Subcutaneous abdominal adipose tissue (tissue), 5 donors: ENCODE results near the gene FMNL2.

ENCODE experiments used
- H3K27ac ChIP-seq: one replicate; pipeline ENCODE4 v1.7.0; 2013; ENCODE audit warnings: low read depth, mild to moderate bottlenecking, inconsistent platforms, low read length, moderate library complexity
- H3K27me3 ChIP-seq, 5 donors: one replicate each; pipeline ENCODE4 v1.7.0; 2013; ENCODE audit warnings: low read length in 5 of 5, inconsistent platforms in 1 of 5; ENCODE audit not compliant: control insufficient read depth in 5 of 5, insufficient read depth in 4 of 5
- H3K36me3 ChIP-seq, 5 donors: one replicate each; pipeline ENCODE4 v1.7.0; 2013; ENCODE audit warnings: low read length in 5 of 5; ENCODE audit not compliant: control insufficient read depth in 5 of 5, insufficient read depth in 5 of 5
- H3K4me1 ChIP-seq, 5 donors: one replicate each; pipeline ENCODE4 v1.7.0; 2013; ENCODE audit warnings: low read length in 5 of 5, mild to moderate bottlenecking in 3 of 5, moderate library complexity in 1 of 5; ENCODE audit not compliant: control insufficient read depth in 5 of 5, insufficient read depth in 5 of 5
- H3K4me3 ChIP-seq, 5 donors: one replicate each; pipeline ENCODE4 v1.7.0; 2013; ENCODE audit warnings: low read length in 5 of 5, low read depth in 1 of 5
- H3K9ac ChIP-seq, 5 donors: one replicate each; pipeline ENCODE4 v1.7.0; 2013; ENCODE audit warnings: low read length in 5 of 5, mild to moderate bottlenecking in 4 of 5, moderate library complexity in 3 of 5
- H3K9me3 ChIP-seq, 5 donors: one replicate each; pipeline ENCODE4 v1.7.0; 2013; ENCODE audit warnings: low read length in 5 of 5; ENCODE audit not compliant: control insufficient read depth in 5 of 5
- donor health status: healthy.
- donor health status: healthy.
- donor health status: healthy.
- donor health status: healthy.
- donor health status: healthy.

Gene FMNL2

GRCh38 chr2:152556506-152556905 is 221.5 kb downstream of the FMNL2 start:
- peaks cover 0 to 15% (median 5%) of the 10 kb centered on the region in 5 donors for H3K4me1 ChIP-seq
- H3K36me3 ChIP-seq = peaks cover 9 to 20% (median 13%) of the 10 kb centered on the region in 5 donors

GRCh38 chr2:152557273-152557888 is 222.4 kb downstream of the FMNL2 start:
- H3K4me1 ChIP-seq = peaks cover 0 to 15% (median 5%) of the 10 kb centered on the region in 5 donors
- no peak overlapping the region for H3K9ac ChIP-seq
- H3K27ac ChIP-seq = no peak overlapping the region
- no peak overlapping the region for H3K4me3 ChIP-seq
- no peaks in the 10 kb centered on the region for H3K9me3 ChIP-seq
- H3K27me3 ChIP-seq = no peaks in the 10 kb centered on the region
- peaks cover 9 to 22% (median 18%) of the 10 kb centered on the region in 5 donors for H3K36me3 ChIP-seq

More at GRCh38 chr2:152556506-152556905, 221.5 kb downstream of the FMNL2 start:
- Histone ChIP-seq H3K9ac (no peak overlapping the region), H3K4me3 (no peak overlapping the region), H3K27me3 (no peaks in the 10 kb centered on the region), H3K27ac (no peak overlapping the region), H3K9me3 (no peaks in the 10 kb centered on the region)

- no peak overlapping the region for H3K27ac ChIP-seq
- H3K9ac ChIP-seq = no peak overlapping the region
- H3K27me3 ChIP-seq = no peaks in the 10 kb centered on the region
- peaks cover 9 to 22% (median 18%) of the 10 kb centered on the region in 5 donors for H3K36me3 ChIP-seq
- no peak overlapping the region for H3K4me3 ChIP-seq
- peaks cover 0 to 15% (median 5%) of the 10 kb centered on the region in 5 donors for H3K4me1 ChIP-seq
- no peaks in the 10 kb centered on the region for H3K9me3 ChIP-seq
These were observed 223.4 kb downstream of the FMNL2 start for GRCh38 chr2:152558158-152558984.

- Histone ChIP-seq H3K4me3 (no peak overlapping the region), H3K9me3 (no peaks in the 10 kb centered on the region), H3K36me3 (peaks cover 9 to 27% (median 18%) of the 10 kb centered on the region in 5 donors), H3K4me1 (peaks cover 0 to 15% (median 5%) of the 10 kb centered on the region in 5 donors), H3K27ac (no peak overlapping the region), H3K27me3 (no peaks in the 10 kb centered on the region), H3K9ac (no peak overlapping the region)
These were observed 224.0 kb downstream of the FMNL2 start for GRCh38 chr2:152559008-152559407.

- Histone ChIP-seq H3K27me3 (no peaks in the 10 kb centered on the region), H3K27ac (no peak overlapping the region), H3K9me3 (no peaks in the 10 kb centered on the region), H3K9ac (no peak overlapping the region), H3K36me3 (peaks cover 9 to 27% (median 18%) of the 10 kb centered on the region in 5 donors), H3K4me3 (no peak overlapping the region), H3K4me1 (peaks cover 0 to 11% (median 4%) of the 10 kb centered on the region in 5 donors)
These were observed 225.2 kb downstream of the FMNL2 start for GRCh38 chr2:152560166-152560565.

GRCh38 chr2:152560873-152561595 is 226.1 kb downstream of the FMNL2 start:
- peaks cover 0 to 6% (median 0%) of the 10 kb centered on the region in 5 donors for H3K4me1 ChIP-seq
- H3K36me3 ChIP-seq = peaks cover 9 to 27% (median 19%) of the 10 kb centered on the region in 5 donors
- H3K4me3 ChIP-seq = no peak overlapping the region
- H3K9me3 ChIP-seq = no peaks in the 10 kb centered on the region
- no peaks in the 10 kb centered on the region for H3K27me3 ChIP-seq
- H3K27ac ChIP-seq = no peak overlapping the region
- H3K9ac ChIP-seq = no peak overlapping the region

GRCh38 chr2:152562198-152562884 is 227.4 kb downstream of the FMNL2 start:
- peaks cover 9 to 27% (median 19%) of the 10 kb centered on the region in 5 donors for H3K36me3 ChIP-seq
- peaks cover 0 to 6% (median 0%) of the 10 kb centered on the region in 5 donors for H3K4me1 ChIP-seq
- H3K27me3 ChIP-seq = no peaks in the 10 kb centered on the region
- no peaks in the 10 kb centered on the region for H3K9me3 ChIP-seq
- no peak overlapping the region for H3K4me3 ChIP-seq
- H3K9ac ChIP-seq = no peak overlapping the region
- no peak overlapping the region for H3K27ac ChIP-seq

GRCh38 chr2:152563764-152564163 is 228.8 kb downstream of the FMNL2 start:
- H3K4me1 ChIP-seq = peaks cover 0 to 3% (median 0%) of the 10 kb centered on the region in 5 donors
- H3K27me3 ChIP-seq = no peaks in the 10 kb centered on the region
- no peaks in the 10 kb centered on the region for H3K9me3 ChIP-seq
- H3K4me3 ChIP-seq = no peak overlapping the region
- no peak overlapping the region for H3K27ac ChIP-seq
- H3K36me3 ChIP-seq = peaks cover 9 to 26% (median 19%) of the 10 kb centered on the region in 5 donors
- H3K9ac ChIP-seq = no peak overlapping the region

GRCh38 chr2:152564754-152565551 is 230.0 kb downstream of the FMNL2 start:
- H3K27ac ChIP-seq = no peak overlapping the region
- H3K9ac ChIP-seq = no peak overlapping the region
- H3K4me3 ChIP-seq = no peak overlapping the region
- no peaks in the 10 kb centered on the region for H3K27me3 ChIP-seq
- no peaks in the 10 kb centered on the region for H3K9me3 ChIP-seq
- peaks cover 0 to 3% (median 0%) of the 10 kb centered on the region in 5 donors for H3K4me1 ChIP-seq
- H3K36me3 ChIP-seq = peaks cover 6 to 19% (median 11%) of the 10 kb centered on the region in 5 donors
